ENCODE results near the gene ERBB4.

DNA sequence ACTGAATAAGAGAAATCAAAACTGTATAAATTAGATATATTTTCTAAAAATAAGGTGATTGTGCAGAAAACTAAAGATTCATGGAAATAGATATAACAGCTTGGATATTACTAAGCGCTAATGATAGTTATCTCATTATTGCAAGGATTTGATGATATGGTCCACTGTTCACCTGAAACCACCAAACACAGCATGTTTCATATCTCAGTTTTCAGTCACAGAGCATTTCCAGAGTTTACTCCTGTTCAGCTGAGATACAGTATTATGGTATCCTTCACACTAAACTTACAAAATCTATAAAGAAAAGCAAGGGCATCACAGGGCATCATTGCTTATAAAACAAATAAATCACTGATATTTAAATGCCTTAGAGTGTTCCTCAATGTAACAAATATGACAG, 591.6 kb downstream of the ERBB4 start:
- TF ChIP-seq POLR2A (IDR thresholded peaks at IDR 0.05; ENCODE audit: low read depth, low read length) (no peak), TAF1 (IDR thresholded peaks at IDR 0.05; ENCODE audit: low read depth, low read length) (no peak), POU2F2 (IDR thresholded peaks at IDR 0.05; ENCODE audit: low read depth, low read length) (no peak), SPI1 (IDR thresholded peaks at IDR 0.05; ENCODE audit: low read depth, low read length) (no peak)

All from GM12891 (cell line).